HEK293 (cell line): ENCODE measurements around the gene TSHZ2.

Experiments used
- ZNF404 ChIP-seq: fragments of 450-650 bp; formaldehyde crosslinking; IDR thresholded peaks from 2 replicates; pipeline ENCODE4 v1.5.1; 2017; ENCODE audit warnings: missing biosample characterization, missing genetic modification characterization
- TF ChIP-seq, protein P1 (sequence below): fragments of 450-650 bp; formaldehyde crosslinking; IDR thresholded peaks from 2 replicates; pipeline ENCODE4 v1.5.1; 2016; ENCODE audit warnings: missing biosample characterization, missing genetic modification characterization
- TF ChIP-seq, protein P2 (sequence below): fragments of 450-650 bp; formaldehyde crosslinking; IDR thresholded peaks from 2 replicates; pipeline ENCODE4 v1.5.1; 2016; ENCODE audit warnings: missing biosample characterization, missing genetic modification characterization

DNA sequence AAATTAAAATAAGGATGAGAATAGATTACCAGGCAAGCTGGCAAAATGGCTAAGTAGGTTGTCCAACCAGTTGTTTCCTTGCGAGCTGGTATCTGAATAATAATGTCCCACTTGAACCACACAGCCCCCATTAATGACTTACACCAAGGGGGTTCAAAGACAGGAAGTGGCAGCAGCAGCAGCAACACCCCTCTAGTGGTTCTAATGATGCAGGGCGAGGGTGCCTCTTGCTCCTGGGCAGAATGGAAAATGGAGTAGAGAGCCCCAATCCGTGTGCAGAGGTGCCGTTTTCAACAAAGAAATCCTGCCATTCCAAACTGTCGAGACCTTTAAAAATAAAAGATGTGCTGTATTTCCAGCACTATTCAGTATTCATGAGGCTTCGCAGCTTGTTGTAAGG, 218.1 kb downstream of the TSHZ2 start:
- TF ChIP-seq, protein P1, sequence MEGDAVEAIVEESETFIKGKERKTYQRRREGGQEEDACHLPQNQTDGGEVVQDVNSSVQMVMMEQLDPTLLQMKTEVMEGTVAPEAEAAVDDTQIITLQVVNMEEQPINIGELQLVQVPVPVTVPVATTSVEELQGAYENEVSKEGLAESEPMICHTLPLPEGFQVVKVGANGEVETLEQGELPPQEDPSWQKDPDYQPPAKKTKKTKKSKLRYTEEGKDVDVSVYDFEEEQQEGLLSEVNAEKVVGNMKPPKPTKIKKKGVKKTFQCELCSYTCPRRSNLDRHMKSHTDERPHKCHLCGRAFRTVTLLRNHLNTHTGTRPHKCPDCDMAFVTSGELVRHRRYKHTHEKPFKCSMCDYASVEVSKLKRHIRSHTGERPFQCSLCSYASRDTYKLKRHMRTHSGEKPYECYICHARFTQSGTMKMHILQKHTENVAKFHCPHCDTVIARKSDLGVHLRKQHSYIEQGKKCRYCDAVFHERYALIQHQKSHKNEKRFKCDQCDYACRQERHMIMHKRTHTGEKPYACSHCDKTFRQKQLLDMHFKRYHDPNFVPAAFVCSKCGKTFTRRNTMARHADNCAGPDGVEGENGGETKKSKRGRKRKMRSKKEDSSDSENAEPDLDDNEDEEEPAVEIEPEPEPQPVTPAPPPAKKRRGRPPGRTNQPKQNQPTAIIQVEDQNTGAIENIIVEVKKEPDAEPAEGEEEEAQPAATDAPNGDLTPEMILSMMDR (tag by site-specific recombination): no peak
- TF ChIP-seq ZNF404 (tag by site-specific recombination): no peak
- TF ChIP-seq, protein P2, sequence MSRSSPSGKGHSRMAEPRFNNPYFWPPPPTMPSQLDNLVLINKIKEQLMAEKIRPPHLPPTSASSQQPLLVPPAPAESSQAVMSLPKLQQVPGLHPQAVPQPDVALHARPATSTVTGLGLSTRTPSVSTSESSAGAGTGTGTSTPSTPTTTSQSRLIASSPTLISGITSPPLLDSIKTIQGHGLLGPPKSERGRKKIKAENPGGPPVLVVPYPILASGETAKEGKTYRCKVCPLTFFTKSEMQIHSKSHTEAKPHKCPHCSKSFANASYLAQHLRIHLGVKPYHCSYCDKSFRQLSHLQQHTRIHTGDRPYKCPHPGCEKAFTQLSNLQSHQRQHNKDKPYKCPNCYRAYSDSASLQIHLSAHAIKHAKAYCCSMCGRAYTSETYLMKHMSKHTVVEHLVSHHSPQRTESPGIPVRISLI (tag by site-specific recombination): no peak
